Astrocyte of the cerebellum (primary cell): Measurements from ENCODE around the gene OTOS.

Source experiments
- DNase-seq: peaks from one replicate; pipeline ENCODE4 v3.0.0-alpha.2; 2011; ENCODE audit warnings: low read depth
- H3K4me3 ChIP-seq: 2 replicates; pipeline ENCODE4 v1.5.1; 2011; ENCODE audit warnings: mild to moderate bottlenecking, low read depth, low read length, moderate library complexity
- in situ Hi-C: cut with HindIII; loops from 2 replicates; pipeline ENCODE4 v1.10.0; 2017; ENCODE audit warnings: low sequenced_read_pairs
- TF ChIP-seq, protein P1 (sequence below): IDR thresholded peaks from 2 replicates; pipeline ENCODE4 v1.5.1; 2012; ENCODE audit warnings: low read length, low read depth, moderate library complexity, mild to moderate bottlenecking; ENCODE audit errors: missing control alignments

OTOS gene

DNA sequence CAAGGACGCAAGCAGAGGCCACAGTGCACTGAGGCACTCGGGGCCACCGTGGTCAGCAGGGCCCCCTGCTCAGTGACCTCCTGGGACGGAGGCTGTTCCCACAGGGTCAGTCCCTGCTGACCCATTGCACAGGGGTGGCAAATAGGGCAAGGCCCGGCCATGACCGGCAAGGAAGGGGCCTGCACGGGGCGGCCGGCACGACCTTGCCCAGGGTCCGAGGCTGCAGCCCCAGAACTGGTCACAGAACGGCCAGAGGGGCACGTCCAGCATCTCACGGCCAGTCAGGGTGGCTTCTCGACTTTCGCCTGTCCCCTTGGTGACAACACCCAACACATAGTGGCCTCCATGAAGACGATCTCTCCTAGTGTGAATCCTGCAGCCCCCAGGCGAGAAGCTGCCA is 27.6 kb upstream of the OTOS start:
- TF ChIP-seq, protein P1, sequence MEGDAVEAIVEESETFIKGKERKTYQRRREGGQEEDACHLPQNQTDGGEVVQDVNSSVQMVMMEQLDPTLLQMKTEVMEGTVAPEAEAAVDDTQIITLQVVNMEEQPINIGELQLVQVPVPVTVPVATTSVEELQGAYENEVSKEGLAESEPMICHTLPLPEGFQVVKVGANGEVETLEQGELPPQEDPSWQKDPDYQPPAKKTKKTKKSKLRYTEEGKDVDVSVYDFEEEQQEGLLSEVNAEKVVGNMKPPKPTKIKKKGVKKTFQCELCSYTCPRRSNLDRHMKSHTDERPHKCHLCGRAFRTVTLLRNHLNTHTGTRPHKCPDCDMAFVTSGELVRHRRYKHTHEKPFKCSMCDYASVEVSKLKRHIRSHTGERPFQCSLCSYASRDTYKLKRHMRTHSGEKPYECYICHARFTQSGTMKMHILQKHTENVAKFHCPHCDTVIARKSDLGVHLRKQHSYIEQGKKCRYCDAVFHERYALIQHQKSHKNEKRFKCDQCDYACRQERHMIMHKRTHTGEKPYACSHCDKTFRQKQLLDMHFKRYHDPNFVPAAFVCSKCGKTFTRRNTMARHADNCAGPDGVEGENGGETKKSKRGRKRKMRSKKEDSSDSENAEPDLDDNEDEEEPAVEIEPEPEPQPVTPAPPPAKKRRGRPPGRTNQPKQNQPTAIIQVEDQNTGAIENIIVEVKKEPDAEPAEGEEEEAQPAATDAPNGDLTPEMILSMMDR, result no peak
- in situ Hi-C loops, result no loop called here
- H3K4me3 ChIP-seq, result no peak overlapping the region
- DNase-seq, result no peak

DNA sequence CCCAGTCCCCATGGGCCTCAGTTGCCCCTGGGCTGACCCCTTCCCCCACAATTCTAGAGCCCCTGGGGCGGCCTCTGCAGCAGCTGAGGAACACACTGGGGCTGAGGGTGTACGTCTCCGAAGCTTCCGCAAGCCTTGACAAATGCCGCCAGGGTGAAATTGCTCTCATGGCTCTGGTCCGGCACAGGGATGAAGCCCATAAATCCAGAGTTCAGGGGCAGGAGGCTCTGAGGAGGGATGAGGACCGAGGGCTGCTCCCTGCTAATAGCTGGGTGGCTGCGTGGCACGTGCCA is 27.1 kb upstream of the OTOS start:
- DNase-seq, result no peak
- H3K4me3 ChIP-seq, result no peak overlapping the region
- in situ Hi-C loops, result no loop called here
- TF ChIP-seq, protein P1, result no peak

DNA sequence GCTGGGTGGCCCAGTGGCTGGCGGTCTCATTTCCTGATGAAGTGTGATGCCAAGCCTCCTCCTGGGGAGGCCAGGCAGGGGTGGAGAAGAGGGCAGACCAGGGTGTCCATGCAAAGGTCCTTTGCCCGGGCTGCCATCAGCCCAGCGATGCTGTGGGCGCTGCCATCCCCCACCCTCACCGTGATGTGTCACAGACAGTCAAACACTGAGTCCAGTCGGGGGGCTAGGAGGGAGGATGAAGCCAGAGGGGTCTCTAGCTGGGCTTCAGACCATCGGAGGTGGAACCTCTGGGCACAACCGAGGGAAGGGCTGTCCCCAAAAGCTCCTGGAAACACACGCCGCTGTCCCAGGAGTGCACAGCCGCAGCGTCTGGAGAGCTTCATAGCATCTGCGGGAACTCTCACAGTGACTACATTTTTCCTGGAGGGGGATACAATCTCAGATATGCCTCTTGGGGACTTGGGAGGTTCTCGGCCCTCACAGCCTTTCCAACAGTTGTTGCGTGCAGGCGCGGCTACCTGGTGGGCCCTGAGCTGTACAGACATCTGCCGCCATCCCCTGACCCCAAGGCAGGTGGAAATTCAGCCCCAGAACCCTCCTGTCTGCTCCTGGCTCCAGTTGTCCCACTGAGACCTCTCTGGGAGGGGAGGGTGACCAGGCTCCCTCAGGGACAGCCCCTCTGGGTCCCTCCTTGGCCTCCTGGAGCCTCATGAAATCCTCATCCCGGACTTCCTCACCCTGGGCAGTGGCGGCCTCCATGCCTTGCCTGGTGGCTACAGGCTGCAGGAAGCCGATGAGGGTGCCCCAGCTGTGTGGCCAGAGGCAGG is 26.5 kb upstream of the OTOS start:
- in situ Hi-C loops, result no loop called here
- DNase-seq, result no peak
- H3K4me3 ChIP-seq, result no peak overlapping the region
- TF ChIP-seq, protein P1, result no peak

DNA sequence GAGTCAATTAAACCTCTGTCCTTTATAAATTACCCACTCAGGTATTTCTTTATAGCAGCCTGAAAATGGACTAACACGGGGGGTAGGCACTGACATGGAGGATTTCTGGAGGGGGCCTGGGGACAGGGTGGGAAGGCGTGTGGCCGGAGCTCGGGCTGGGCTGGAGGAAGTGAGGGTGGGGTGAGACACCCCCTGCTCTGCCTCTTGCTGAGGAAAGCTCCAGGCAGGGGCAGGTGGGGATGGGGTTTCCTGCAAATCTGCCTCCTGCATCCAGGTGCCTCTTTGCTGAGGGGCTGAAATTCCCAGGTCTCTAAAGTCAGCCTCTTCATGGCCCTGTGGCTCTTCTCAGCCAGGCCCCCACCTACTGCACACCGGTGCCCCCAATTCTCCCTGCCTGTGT is 25.7 kb upstream of the OTOS start:
- no peak overlapping the region for H3K4me3 ChIP-seq
- no peak for DNase-seq
- in situ Hi-C loops, result no loop called here
- TF ChIP-seq, protein P1, result no peak

DNA sequence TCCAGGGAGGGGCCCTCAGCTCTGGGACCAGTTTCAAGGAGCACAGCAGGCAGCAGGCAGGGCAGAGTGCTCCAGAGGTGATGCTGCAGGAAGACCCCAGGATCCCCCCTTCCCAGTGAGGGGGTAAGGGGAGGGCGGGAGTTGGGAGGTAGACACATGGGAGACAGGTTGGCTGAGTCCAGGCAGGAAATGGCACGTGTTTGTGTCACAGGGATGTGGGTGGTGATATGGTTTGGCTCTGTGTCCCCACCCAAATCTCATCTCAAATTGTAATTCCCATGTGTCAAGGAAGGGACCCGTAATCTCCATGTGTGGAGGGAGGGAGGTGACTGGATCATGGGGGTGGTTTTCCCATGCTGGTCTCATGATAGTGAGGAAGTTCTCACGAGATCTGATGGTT is 25.2 kb upstream of the OTOS start:
- DNase-seq, result no peak
- in situ Hi-C loops, result no loop called here
- no peak overlapping the region for H3K4me3 ChIP-seq
- TF ChIP-seq, protein P1, result no peak

DNA sequence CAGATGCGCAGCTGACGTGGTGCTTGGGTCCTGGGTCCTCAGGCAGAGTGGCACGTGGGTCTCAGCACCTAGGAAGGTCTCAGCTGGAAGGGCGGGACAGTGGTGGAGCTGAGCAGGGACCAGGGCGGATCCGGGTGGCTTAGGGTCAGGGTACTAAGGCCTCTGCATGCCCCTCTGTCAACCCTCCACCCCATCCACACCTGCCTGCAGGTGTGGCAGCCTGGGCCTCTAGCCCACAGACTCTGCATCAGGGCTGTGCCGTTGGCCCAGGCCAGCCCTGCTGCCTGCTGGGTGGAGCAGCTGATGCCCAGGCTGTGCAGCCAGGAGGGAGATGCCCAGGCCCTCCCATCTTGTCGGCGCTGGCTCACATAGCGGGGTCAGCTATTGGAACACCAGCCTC is 24.6 kb upstream of the OTOS start:
- TF ChIP-seq, protein P1, result no peak
- no peak for DNase-seq
- in situ Hi-C loops, result no loop called here

DNA sequence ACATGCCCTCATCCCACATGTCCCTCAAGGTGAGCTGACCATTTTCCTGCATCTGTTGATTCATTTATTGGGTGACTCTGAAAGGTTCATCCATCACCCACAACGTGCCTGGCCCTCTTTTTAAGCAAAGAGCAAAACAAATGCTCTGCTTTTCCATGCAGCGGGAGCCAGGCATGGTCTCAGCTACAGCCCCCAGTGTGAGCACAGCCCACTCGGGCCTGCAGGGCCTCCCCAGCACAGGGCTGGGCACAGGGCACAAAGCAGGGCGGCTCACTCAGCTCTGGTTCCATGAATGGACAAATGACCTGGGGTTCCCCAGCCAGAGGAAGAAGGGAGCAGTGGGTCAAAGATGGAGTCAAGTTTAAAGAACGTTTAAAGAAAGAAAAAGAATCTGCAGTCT is 24.1 kb upstream of the OTOS start:
- TF ChIP-seq, protein P1, result no peak
- H3K4me3 ChIP-seq, result no peak overlapping the region
- in situ Hi-C loops, result no loop called here
- no peak for DNase-seq

More for the DNA sequence above, 24.6 kb upstream of the OTOS start:
- H3K4me3 ChIP-seq, result no peak overlapping the region
